LHCN-M2 (cell line): ENCODE results near the gene ITM2C. TPM values are rescaled to one million over a fixed set of nuclear protein-coding genes. Genes with fewer than 3 reads are reported as not detected.

Experiments
- DNase-seq: peaks from one replicate; pipeline ENCODE4 v3.0.0-alpha.2; 2012; ENCODE audit warnings: low read depth
- polyA plus RNA-seq: library from polyadenylated mRNA; unstranded; fragments of >200 nt; gene quantifications from one replicate; pipeline ENCODE4 v1.2.1, GENCODE V29; 2012; ENCODE audit warnings: missing spikeins
- total RNA-seq: library from RNA; depleted of rRNA; stranded (reverse); fragments of >200 nt; gene quantifications from 2 replicates; pipeline ENCODE4 v1.2.3, GENCODE V29; 2014; rRNA removed

Gene ITM2C
- 24.0 and 29.0 TPM in 2 replicates for total RNA-seq
- 64.2 TPM for polyA plus RNA-seq

- peak; percentile 39 for DNase-seq
Observed at GRCh38 chr2:230864605-230865306, at the start of gene ITM2C. Gene ITM2C (plus strand): TSS chr2:230864942. CDS start chr2:230865026, 84 bp downstream.

- DNase-seq = no peak
Observed at GRCh38 chr2:230815088-230815487, 49.7 kb upstream of the ITM2C start.

GRCh38 chr2:230816735-230817134, 48.0 kb upstream of the ITM2C start:
- DNase-seq = no peak

GRCh38 chr2:230819433-230819832, 45.3 kb upstream of the ITM2C start:
- DNase-seq = no peak

GRCh38 chr2:230821261-230821990, 43.3 kb upstream of the ITM2C start:
- no peak for DNase-seq

GRCh38 chr2:230821991-230822520, 42.7 kb upstream of the ITM2C start:
- DNase-seq = no peak

- DNase-seq = no peak
Observed at GRCh38 chr2:230823264-230823964, 41.3 kb upstream of the ITM2C start.

- DNase-seq = peak; percentile 75
Observed at GRCh38 chr2:230824406-230824978, 40.2 kb upstream of the ITM2C start.

- DNase-seq = no peak
Observed at GRCh38 chr2:230825354-230825753, 39.4 kb upstream of the ITM2C start.

GRCh38 chr2:230827774-230828271, 36.9 kb upstream of the ITM2C start:
- DNase-seq = no peak

GRCh38 chr2:230828272-230828961, 36.3 kb upstream of the ITM2C start:
- no peak for DNase-seq

- no peak for DNase-seq
Observed at GRCh38 chr2:230829293-230829692, 35.4 kb upstream of the ITM2C start.

- DNase-seq = no peak
Observed at GRCh38 chr2:230829959-230830358, 34.8 kb upstream of the ITM2C start.

GRCh38 chr2:230830428-230830827, 34.3 kb upstream of the ITM2C start:
- DNase-seq = peak; percentile 11

- no peak for DNase-seq
Observed at GRCh38 chr2:230840301-230840700, 24.4 kb upstream of the ITM2C start.

- peak; percentile 48 for DNase-seq
Observed at GRCh38 chr2:230842473-230842872, 22.3 kb upstream of the ITM2C start.

- no peak for DNase-seq
Observed at GRCh38 chr2:230843132-230843531, 21.6 kb upstream of the ITM2C start.

- DNase-seq = no peak
Observed at GRCh38 chr2:230846360-230846759, 18.4 kb upstream of the ITM2C start.

GRCh38 chr2:230847883-230848388, 16.8 kb upstream of the ITM2C start:
- peak; percentile 64 for DNase-seq

GRCh38 chr2:230849633-230850357, 14.9 kb upstream of the ITM2C start:
- no peak for DNase-seq
